ENCODE measurements around the gene ZNF507.

ZNF507 gene

DNA sequence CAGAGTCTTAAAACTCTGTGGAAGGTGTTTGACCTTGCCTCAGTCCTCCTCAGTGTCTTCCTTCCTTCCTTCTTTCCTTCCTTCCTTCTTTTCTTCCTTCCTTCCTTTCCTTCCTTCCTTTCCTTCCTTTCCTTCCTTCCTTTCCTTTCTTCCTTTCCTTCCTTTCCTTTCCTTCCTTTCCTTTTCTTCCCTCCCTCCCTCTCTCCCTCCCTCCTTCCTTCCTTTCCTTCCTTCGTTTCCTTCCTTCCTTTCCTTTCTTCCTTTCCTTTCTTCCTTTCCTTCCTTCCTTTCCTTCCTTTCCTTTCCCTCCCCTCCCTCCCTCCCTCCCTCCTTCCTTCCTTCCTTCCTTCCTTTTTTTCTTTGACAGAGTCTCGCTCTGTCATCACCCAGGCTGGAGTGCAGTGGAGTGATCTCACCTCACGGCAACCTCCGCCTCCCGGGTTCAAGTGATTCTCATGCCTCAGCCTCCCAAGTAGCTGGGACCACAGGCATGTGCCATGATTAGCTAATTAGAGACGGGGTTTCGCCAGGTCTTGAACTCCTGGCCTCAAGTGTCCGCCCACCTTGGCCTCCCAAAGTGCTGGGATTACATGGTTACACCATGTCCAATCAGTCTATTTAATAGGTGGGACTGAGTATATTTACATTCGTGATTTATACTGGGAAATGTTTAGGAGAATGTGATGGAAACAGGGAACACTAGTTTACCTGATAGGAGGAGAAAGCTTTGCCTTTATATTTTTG, 16.3 kb downstream of the ZNF507 start:
- no peak for ATAC-seq
- TF ChIP-seq ZNF70 (CRISPR knock-in tag; IDR thresholded peaks at IDR 0.05) (no peak), PPARA (CRISPR knock-in tag; IDR thresholded peaks at IDR 0.05; ENCODE audit: borderline replicate concordance) (no peak), ZFP30 (CRISPR knock-in tag; IDR thresholded peaks at IDR 0.05) (no peak), RARB (CRISPR knock-in tag; IDR thresholded peaks at IDR 0.05) (no peak), BACH2 (CRISPR knock-in tag; IDR thresholded peaks at IDR 0.05; ENCODE audit: borderline replicate concordance) (no peak), ESRRG (CRISPR knock-in tag; IDR thresholded peaks at IDR 0.05) (no peak), CSDC2 (CRISPR knock-in tag; IDR thresholded peaks at IDR 0.05) (no peak), TCF4 (CRISPR knock-in tag; IDR thresholded peaks at IDR 0.05; ENCODE audit: borderline replicate concordance) (no peak), SNAI2 (CRISPR knock-in tag; IDR thresholded peaks at IDR 0.05) (no peak), ARNTL (CRISPR knock-in tag; IDR thresholded peaks at IDR 0.05; ENCODE audit: borderline replicate concordance, low read depth) (no peak), ZFP3 (CRISPR knock-in tag; IDR thresholded peaks at IDR 0.05) (no peak), GLIS3 (CRISPR knock-in tag; IDR thresholded peaks at IDR 0.05) (no peak), ZC3H10 (CRISPR knock-in tag; IDR thresholded peaks at IDR 0.05) (no peak), ISL1 (CRISPR knock-in tag; IDR thresholded peaks at IDR 0.05) (no peak), TOX (CRISPR knock-in tag; IDR thresholded peaks at IDR 0.05; ENCODE audit: borderline replicate concordance) (no peak)
- TF ChIP-seq, protein P1, sequence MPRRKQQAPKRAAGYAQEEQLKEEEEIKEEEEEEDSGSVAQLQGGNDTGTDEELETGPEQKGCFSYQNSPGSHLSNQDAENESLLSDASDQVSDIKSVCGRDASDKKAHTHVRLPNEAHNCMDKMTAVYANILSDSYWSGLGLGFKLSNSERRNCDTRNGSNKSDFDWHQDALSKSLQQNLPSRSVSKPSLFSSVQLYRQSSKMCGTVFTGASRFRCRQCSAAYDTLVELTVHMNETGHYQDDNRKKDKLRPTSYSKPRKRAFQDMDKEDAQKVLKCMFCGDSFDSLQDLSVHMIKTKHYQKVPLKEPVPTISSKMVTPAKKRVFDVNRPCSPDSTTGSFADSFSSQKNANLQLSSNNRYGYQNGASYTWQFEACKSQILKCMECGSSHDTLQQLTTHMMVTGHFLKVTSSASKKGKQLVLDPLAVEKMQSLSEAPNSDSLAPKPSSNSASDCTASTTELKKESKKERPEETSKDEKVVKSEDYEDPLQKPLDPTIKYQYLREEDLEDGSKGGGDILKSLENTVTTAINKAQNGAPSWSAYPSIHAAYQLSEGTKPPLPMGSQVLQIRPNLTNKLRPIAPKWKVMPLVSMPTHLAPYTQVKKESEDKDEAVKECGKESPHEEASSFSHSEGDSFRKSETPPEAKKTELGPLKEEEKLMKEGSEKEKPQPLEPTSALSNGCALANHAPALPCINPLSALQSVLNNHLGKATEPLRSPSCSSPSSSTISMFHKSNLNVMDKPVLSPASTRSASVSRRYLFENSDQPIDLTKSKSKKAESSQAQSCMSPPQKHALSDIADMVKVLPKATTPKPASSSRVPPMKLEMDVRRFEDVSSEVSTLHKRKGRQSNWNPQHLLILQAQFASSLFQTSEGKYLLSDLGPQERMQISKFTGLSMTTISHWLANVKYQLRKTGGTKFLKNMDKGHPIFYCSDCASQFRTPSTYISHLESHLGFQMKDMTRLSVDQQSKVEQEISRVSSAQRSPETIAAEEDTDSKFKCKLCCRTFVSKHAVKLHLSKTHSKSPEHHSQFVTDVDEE (CRISPR knock-in tag; IDR thresholded peaks at IDR 0.05) = no peak
- TF ChIP-seq, protein P2, sequence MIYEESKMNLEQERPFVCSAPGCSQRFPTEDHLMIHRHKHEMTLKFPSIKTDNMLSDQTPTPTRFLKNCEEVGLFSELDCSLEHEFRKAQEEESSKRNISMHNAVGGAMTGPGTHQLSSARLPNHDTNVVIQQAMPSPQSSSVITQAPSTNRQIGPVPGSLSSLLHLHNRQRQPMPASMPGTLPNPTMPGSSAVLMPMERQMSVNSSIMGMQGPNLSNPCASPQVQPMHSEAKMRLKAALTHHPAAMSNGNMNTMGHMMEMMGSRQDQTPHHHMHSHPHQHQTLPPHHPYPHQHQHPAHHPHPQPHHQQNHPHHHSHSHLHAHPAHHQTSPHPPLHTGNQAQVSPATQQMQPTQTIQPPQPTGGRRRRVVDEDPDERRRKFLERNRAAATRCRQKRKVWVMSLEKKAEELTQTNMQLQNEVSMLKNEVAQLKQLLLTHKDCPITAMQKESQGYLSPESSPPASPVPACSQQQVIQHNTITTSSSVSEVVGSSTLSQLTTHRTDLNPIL (CRISPR knock-in tag; IDR thresholded peaks at IDR 0.05; ENCODE audit: low read depth) = no peak
- TF ChIP-seq, protein P3, sequence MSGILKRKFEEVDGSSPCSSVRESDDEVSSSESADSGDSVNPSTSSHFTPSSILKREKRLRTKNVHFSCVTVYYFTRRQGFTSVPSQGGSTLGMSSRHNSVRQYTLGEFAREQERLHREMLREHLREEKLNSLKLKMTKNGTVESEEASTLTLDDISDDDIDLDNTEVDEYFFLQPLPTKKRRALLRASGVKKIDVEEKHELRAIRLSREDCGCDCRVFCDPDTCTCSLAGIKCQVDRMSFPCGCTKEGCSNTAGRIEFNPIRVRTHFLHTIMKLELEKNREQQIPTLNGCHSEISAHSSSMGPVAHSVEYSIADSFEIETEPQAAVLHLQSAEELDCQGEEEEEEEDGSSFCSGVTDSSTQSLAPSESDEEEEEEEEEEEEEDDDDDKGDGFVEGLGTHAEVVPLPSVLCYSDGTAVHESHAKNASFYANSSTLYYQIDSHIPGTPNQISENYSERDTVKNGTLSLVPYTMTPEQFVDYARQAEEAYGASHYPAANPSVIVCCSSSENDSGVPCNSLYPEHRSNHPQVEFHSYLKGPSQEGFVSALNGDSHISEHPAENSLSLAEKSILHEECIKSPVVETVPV (CRISPR knock-in tag; IDR thresholded peaks at IDR 0.05) = no peak
- TF ChIP-seq, protein P4, sequence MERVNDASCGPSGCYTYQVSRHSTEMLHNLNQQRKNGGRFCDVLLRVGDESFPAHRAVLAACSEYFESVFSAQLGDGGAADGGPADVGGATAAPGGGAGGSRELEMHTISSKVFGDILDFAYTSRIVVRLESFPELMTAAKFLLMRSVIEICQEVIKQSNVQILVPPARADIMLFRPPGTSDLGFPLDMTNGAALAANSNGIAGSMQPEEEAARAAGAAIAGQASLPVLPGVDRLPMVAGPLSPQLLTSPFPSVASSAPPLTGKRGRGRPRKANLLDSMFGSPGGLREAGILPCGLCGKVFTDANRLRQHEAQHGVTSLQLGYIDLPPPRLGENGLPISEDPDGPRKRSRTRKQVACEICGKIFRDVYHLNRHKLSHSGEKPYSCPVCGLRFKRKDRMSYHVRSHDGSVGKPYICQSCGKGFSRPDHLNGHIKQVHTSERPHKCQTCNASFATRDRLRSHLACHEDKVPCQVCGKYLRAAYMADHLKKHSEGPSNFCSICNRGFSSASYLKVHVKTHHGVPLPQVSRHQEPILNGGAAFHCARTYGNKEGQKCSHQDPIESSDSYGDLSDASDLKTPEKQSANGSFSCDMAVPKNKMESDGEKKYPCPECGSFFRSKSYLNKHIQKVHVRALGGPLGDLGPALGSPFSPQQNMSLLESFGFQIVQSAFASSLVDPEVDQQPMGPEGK (CRISPR knock-in tag; IDR thresholded peaks at IDR 0.05; ENCODE audit: borderline replicate concordance) = no peak
- TF ChIP-seq, protein P5, sequence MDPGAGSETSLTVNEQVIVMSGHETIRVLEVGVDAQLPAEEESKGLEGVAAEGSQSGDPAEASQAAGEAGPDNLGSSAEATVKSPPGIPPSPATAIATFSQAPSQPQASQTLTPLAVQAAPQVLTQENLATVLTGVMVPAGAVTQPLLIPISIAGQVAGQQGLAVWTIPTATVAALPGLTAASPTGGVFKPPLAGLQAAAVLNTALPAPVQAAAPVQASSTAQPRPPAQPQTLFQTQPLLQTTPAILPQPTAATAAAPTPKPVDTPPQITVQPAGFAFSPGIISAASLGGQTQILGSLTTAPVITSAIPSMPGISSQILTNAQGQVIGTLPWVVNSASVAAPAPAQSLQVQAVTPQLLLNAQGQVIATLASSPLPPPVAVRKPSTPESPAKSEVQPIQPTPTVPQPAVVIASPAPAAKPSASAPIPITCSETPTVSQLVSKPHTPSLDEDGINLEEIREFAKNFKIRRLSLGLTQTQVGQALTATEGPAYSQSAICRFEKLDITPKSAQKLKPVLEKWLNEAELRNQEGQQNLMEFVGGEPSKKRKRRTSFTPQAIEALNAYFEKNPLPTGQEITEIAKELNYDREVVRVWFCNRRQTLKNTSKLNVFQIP (CRISPR knock-in tag; IDR thresholded peaks at IDR 0.05; ENCODE audit: borderline replicate concordance, low read depth) = no peak

DNA sequence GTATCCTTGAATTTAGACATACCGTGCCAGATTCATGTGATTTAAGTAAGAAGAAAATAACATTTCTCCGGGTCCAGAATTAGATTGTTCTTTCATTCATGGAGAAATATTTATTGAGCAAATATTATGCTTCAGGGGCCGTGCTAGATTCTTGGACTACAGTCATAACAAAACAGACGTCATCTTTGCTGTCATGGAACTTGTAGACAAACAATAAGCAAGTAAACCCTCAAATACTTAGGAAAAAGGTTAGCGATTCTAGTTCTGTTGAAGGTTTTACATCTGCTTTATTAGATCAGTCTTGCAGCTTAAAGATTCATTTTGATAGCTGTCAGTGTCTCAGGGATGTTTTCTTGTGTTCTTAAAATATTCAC, 16.9 kb downstream of the ZNF507 start:
- TF ChIP-seq ZNF8 (CRISPR knock-in tag; IDR thresholded peaks at IDR 0.05) = no peak
- ATAC-seq = no peak

DNA sequence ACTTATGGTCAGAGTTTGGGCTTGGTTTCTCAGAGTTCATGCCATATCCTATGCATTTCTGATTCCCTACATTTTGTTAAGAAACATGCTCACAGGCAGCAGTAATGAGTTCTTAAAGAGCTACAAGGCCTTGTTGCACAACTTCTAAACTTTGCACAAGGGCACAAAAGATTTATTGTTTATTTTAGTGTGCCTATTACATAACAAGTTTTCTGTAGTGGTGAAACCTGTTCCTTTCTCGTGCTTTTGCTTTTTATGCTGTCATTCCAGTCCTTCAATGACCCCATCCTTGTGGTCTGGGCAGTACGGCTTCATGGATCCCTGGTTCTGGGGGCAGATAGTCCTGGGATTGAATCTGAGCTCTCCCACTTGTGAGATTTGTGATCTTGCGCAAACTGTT, 17.8 kb downstream of the ZNF507 start:
- no peak for ATAC-seq
- no peak for TF ChIP-seq GLIS3 (CRISPR knock-in tag; IDR thresholded peaks at IDR 0.05)
- no peak for TF ChIP-seq ZNF70 (CRISPR knock-in tag; IDR thresholded peaks at IDR 0.05)

All from SK-N-SH treated with all-trans-retinoic acid at 6 μM for 48 hours (cell line).